Vagina (tissue), 2 donors: ENCODE measurements around the gene COMMD4. TPM values are rescaled to one million over a fixed set of nuclear protein-coding genes. Genes with fewer than 3 reads are reported as not detected.
"Not testable (repeated sequence)": the region's sequence is repeated elsewhere in the genome, so short reads cannot be mapped to it uniquely, and the experiment has no call there.

Experiments
- DNase-seq, 2 donors: peaks; one replicate each; pipeline ENCODE4 v3.0.0-alpha.2; 2017; ENCODE audit errors: extremely low spot score in 2 of 2
- H3K27ac ChIP-seq: fragments of 200-600 bp; sonication (generic); one replicate; pipeline ENCODE4 v1.5.1; 2019
- H3K27me3 ChIP-seq: fragments of 200-600 bp; sonication (generic); one replicate; pipeline ENCODE4 v1.5.1; 2019
- H3K36me3 ChIP-seq, 2 donors: fragments of 200-600 bp; sonication (generic); one replicate each; pipeline ENCODE4 v1.5.1; 2017 to 2019
- H3K4me1 ChIP-seq: fragments of 200-600 bp; sonication (generic); one replicate; pipeline ENCODE4 v1.5.1; 2019
- H3K4me3 ChIP-seq, 2 donors: fragments of 200-600 bp; sonication (generic); 1 replicate in 1 of 2; 2 replicates in 1 of 2; pipeline ENCODE4 v1.5.1; 2016 to 2019
- H3K9me3 ChIP-seq: fragments of 200-600 bp; sonication (generic); one replicate; pipeline ENCODE4 v1.5.1; 2019
- POLR2A ChIP-seq, 2 donors: fragments of 450-650 bp; IDR thresholded peaks; one replicate each; pipeline ENCODE4 v1.6.1; 2017; ENCODE audit warnings: antibody characterized with exemption in 2 of 2, mild to moderate bottlenecking in 2 of 2, moderate library complexity in 2 of 2
- POLR2AphosphoS5 ChIP-seq, 2 donors: sonication (generic); formaldehyde crosslinking; IDR thresholded peaks; one replicate each; pipeline ENCODE4 v1.9.0; 2017; ENCODE audit warnings: antibody characterized with exemption in 2 of 2, mild to moderate bottlenecking in 2 of 2, low read depth in 1 of 2; ENCODE audit not compliant: insufficient read depth in 1 of 2
- intact Hi-C: fragments of 100-400 bp; cut with DNase I; formaldehyde crosslinking; loops from one replicate; pipeline ENCODE4 v1.15.1; 2023
- total RNA-seq: library from RNA; depleted of rRNA; stranded (reverse); fragments of >200 nt; gene quantifications from one replicate; pipeline ENCODE4 v1.2.3, GENCODE V29; 2016
- TF ChIP-seq, protein P1 (sequence below), 3 experiments: fragments of 450-650 bp in 2 of 3; fragments of 200-600 bp in 1 of 3; sonication (generic) in 1 of 3; IDR thresholded peaks; one replicate each; pipeline ENCODE4 v1.5.1; 2017 to 2019; ENCODE audit warnings: antibody characterized with exemption in 3 of 3, mild to moderate bottlenecking in 2 of 3, moderate library complexity in 2 of 3

The COMMD4 gene
- total RNA-seq, 1 donor from 2014 or later, result 57.5 TPM

DNA sequence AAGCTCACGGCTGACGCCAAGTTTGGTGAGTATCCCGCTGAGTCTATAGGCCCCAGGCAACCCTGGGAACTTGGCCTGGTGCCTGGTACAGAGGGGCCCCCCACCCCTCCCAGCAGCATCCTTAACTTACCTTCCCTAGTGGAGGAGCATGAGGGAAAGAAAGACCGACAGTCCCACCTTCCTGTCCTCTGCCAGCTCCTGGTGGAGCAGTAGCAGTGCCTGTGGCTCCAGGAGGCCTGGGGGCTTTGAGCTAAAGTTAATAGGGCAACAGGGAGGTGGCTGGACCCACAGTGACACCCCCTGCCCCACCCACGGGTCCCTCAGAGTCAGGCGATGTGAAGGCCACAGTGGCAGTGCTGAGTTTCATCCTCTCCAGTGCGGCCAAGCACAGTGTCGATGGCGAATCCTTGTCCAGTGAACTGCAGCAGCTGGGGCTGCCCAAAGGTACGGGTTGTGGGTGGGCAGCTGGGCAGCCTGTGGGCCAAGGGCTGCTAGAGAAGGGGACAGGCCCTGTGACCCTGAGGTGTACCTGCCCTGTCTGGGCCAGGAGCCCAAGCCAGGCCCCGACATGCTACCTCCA, 2.9 kb downstream of the COMMD4 start:
- intact Hi-C loops, result no loop called here
- no peak overlapping the region for H3K27ac ChIP-seq
- no peaks in the 10 kb centered on the region for H3K9me3 ChIP-seq
- H3K27me3 ChIP-seq, result no peaks in the 10 kb centered on the region
- H3K4me3 ChIP-seq, result no peak overlapping the region
- H3K4me1 ChIP-seq, result peaks cover 13% of the 10 kb centered on the region
- no peak for DNase-seq
- no peaks in the 10 kb centered on the region for H3K36me3 ChIP-seq
- TF ChIP-seq POLR2A (IDR thresholded peaks at IDR 0.05) (no peak), POLR2AphosphoS5 (IDR thresholded peaks at IDR 0.05; ENCODE audit: insufficient read depth in 1 of 2, low read depth in 1 of 2) (no peak)
- TF ChIP-seq, protein P1, sequence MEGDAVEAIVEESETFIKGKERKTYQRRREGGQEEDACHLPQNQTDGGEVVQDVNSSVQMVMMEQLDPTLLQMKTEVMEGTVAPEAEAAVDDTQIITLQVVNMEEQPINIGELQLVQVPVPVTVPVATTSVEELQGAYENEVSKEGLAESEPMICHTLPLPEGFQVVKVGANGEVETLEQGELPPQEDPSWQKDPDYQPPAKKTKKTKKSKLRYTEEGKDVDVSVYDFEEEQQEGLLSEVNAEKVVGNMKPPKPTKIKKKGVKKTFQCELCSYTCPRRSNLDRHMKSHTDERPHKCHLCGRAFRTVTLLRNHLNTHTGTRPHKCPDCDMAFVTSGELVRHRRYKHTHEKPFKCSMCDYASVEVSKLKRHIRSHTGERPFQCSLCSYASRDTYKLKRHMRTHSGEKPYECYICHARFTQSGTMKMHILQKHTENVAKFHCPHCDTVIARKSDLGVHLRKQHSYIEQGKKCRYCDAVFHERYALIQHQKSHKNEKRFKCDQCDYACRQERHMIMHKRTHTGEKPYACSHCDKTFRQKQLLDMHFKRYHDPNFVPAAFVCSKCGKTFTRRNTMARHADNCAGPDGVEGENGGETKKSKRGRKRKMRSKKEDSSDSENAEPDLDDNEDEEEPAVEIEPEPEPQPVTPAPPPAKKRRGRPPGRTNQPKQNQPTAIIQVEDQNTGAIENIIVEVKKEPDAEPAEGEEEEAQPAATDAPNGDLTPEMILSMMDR (IDR thresholded peaks at IDR 0.05), result no peak

DNA sequence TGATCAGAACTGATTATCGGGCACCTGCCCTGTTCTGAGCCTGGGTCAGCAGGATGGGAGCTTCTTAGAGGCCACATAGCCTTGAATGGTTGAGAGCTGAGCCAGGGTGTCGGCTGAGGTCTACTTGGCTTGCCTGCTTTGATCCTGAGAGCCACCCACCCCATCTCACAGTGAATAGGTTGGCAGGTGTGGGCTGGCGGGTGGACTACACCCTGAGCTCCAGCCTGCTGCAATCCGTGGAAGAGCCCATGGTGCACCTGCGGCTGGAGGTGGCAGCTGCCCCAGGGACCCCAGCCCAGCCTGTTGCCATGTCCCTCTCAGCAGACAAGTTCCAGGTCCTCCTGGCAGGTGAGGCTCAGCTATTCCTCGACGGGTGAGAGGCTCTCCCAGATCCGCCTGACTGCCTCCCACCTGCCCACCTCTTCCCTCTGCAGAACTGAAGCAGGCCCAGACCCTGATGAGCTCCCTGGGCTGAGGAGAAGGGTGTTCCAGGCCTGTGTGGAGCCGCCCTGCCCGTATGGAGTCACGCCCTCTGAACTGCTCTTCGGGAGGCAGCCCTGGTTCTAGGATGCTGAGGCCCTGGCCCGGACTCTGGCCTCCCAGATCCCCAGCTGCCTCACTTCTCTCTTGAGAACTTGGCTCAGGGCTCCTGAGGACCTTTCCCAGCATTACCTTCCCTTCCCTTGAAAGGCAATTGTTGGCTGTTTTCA, 3.8 kb downstream of the COMMD4 start:
- TF ChIP-seq POLR2A (IDR thresholded peaks at IDR 0.05), result no peak
- TF ChIP-seq, protein P1 (IDR thresholded peaks at IDR 0.05), result no peak
- TF ChIP-seq POLR2AphosphoS5 (IDR thresholded peaks at IDR 0.05; ENCODE audit: insufficient read depth in 1 of 2, low read depth in 1 of 2), result no peak
- Histone ChIP-seq H3K27me3 (no peaks in the 10 kb centered on the region), H3K4me3 (no peak overlapping the region), H3K36me3 (no peaks in the 10 kb centered on the region), H3K27ac (no peak overlapping the region), H3K9me3 (no peaks in the 10 kb centered on the region), H3K4me1 (peaks cover 13% of the 10 kb centered on the region)
- no peak for DNase-seq
- intact Hi-C loops, result no loop called here

DNA sequence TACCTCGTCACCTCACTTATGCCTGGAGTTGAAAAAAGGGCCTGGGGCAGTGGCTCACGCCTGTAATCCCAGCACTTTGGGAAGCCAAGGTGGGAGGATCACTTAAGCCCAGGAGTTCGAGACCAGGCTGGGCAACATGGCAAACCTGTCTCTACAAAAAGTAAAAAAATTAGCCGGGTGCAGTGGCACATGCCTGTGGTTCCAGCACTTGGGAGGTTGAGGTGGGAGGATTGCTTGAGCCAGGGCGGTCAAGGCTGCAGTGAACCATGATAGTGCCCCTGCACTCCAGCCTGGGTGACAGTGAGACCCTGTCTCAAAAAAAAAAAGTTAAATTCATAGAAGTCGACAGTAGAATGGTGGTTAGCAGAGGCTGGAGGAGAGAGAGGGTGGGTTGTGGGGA, 6.4 kb downstream of the COMMD4 start:
- H3K27me3 ChIP-seq, result no peaks in the 10 kb centered on the region
- no peak overlapping the region for H3K4me3 ChIP-seq
- H3K36me3 ChIP-seq, result no peaks in the 10 kb centered on the region
- peaks cover 8% of the 10 kb centered on the region for H3K4me1 ChIP-seq
- no peak for DNase-seq
- H3K27ac ChIP-seq, result no peak overlapping the region
- TF ChIP-seq POLR2A (IDR thresholded peaks at IDR 0.05) (no peak), POLR2AphosphoS5 (IDR thresholded peaks at IDR 0.05; ENCODE audit: insufficient read depth in 1 of 2, low read depth in 1 of 2) (no peak)
- TF ChIP-seq, protein P1 (IDR thresholded peaks at IDR 0.05), result no peak
- no peaks in the 10 kb centered on the region for H3K9me3 ChIP-seq
- intact Hi-C loops, result no loop called here

DNA sequence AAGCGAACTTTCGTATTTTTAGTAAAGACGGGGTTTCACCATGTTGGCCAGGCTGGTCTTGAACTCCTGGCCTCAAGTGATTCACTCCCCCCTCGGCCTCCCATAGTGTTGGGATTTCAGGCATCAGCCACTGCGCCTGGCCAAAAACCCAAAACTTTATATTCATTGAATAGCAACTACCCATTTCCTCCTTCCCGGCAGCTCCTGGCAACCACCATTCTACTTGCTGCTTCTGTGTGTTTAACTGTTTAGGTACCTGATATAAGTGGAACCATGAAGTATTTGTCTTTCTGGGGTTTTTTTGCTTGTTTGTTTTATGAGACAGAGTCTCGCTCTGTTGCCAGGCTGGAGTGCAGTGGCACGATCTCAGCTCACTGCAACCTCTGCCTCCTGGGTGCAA, 8.1 kb downstream of the COMMD4 start:
- H3K27ac ChIP-seq, intact Hi-C loops, H3K27me3 ChIP-seq: not testable (repeated sequence)

DNA sequence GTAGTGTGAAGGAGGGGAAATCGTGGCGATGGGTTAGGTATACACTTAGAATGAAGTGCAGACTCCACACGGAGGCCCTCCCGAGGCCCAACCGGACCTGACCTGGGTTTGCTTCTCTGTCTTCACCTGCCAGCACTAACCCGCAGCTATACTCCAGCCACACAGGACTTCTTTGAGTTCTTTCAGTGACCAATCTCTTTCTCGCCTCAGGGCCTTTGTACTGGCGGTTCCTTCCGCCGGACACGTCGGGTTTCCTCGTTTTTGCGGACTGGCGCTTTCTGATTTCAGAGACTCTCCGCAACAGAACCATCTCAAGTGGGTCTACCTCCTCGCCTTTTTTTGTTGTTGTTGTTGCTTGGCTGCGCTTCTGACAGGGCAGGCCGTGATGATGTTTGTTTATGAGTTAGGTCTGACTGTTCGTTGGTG, 10.9 kb downstream of the COMMD4 start, which contains the start of gene NEIL1:
Gene NEIL1 (plus strand): TSS at position 244 of the 426 bp plus-strand sequence. CDS start 1,867 bp downstream, outside the sequence.
- Histone ChIP-seq H3K27ac (peak within 1 kb of the TSS; percentile 84), H3K36me3 (no peaks in the 10 kb centered on the region), H3K9me3 (no peaks in the 10 kb centered on the region), H3K27me3 (no peaks in the 10 kb centered on the region), H3K4me3 (peak within 1 kb of the TSS; percentile 72 to 92), H3K4me1 (peaks cover 25% of the 10 kb centered on the region)
- no peak for DNase-seq
- TF ChIP-seq POLR2AphosphoS5 (IDR thresholded peaks at IDR 0.05; ENCODE audit: insufficient read depth in 1 of 2, low read depth in 1 of 2) (no peak), POLR2A (IDR thresholded peaks at IDR 0.05) (no peak)
- TF ChIP-seq, protein P1 (IDR thresholded peaks at IDR 0.05), result no peak
- intact Hi-C loops, result no loop called here

More for the DNA sequence above, 8.1 kb downstream of the COMMD4 start:
- H3K4me1 ChIP-seq, result peaks cover 16% of the 10 kb centered on the region
- not testable (repeated sequence) for H3K4me3 ChIP-seq, H3K9me3 ChIP-seq, DNase-seq, H3K36me3 ChIP-seq
